GM12865 (cell line): Measurements from ENCODE around the gene PFKFB4.

Experiments
- DNase-seq: peaks from one replicate; pipeline ENCODE4 v3.0.0; 2010; ENCODE audit warnings: low read depth
- H3K4me3 ChIP-seq: 2 replicates; pipeline ENCODE4 v1.5.1; 2011; ENCODE audit warnings: mild to moderate bottlenecking, low read depth, low read length, control low read depth
- CTCF ChIP-seq: IDR thresholded peaks from 2 replicates; pipeline ENCODE4 v1.5.1; 2011; ENCODE audit warnings: low read length, control low read depth, low read depth, inconsistent platforms; ENCODE audit not compliant: insufficient read depth; ENCODE audit errors: missing control alignments

PFKFB4 gene

GRCh38 chr3:48597408-48597800, 40.8 kb upstream of the PFKFB4 start:
- TF ChIP-seq CTCF = no peak
- no peak overlapping the region for H3K4me3 ChIP-seq

DNA sequence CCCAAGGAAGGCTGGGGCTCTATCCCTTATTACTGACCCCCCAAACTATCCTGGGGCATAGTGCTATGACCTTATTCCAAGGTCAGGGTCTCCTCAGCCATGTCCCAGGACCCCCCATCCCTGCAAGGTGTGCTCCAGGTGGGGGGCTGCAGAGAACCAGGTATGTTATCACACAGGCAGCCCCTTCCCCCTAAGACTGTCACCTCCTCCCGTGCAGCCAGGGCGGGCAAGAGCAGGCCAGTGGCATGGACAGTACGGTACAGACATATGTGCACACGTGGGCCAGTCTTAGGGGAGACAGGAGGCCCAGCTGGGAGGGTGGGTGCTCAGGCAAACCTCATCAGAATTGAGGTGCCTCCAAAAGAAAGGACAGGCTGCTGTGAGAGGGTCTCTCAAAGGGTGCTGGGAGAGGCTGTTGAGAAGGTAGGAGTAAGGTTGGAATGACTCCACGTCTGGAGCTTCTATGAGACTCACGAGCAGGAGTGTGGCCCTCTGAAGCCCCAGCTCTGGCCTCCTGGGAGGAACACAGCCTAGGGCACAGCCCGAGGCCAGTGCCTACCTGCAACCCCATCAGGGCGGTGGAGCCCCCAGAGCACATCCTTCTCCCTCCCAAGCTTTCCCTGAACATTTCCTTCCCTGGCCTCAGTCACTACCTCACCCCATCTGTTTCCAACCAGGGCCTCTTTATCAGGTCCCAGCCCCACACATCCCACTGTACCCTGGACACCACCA, 40.2 kb upstream of the PFKFB4 start:
- DNase-seq = no peak
- TF ChIP-seq CTCF = no peak
- H3K4me3 ChIP-seq = no peak overlapping the region

More at GRCh38 chr3:48597408-48597800, 40.8 kb upstream of the PFKFB4 start:
- no peak for DNase-seq

DNA sequence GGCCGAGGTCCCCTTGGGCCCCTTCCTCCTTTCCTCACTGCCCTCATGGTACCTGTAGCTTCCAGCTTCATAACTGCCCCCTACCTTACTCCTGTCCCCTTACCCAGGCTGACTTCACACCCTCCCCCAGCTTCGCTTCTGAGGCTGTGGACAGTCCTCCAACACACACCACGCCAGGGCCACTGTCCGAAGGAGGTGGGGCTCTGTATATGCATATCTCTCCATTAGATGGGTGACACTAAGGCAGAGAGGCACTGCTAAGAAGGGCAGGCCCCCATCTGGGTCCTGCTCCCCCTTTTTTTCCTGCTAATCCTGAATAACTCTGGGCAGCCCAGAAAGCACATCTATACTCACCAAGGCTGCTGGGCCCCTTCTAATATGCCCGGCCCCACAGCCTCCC, 39.6 kb upstream of the PFKFB4 start:
- H3K4me3 ChIP-seq = no peak overlapping the region
- DNase-seq = no peak
- no peak for TF ChIP-seq CTCF

- no peak overlapping the region for H3K4me3 ChIP-seq
- no peak for TF ChIP-seq CTCF
- no peak for DNase-seq
Observed at GRCh38 chr3:48595526-48596121, 39.0 kb upstream of the PFKFB4 start.

- no peak within 1 kb of the TSS for H3K4me3 ChIP-seq
- no peak for TF ChIP-seq CTCF
- DNase-seq = no peak
Observed at GRCh38 chr3:48595075-48595525, 38.5 kb upstream of the PFKFB4 start, which contains the start of gene COL7A1. TSS of gene COL7A1 (minus strand) at chr3:48595329. CDS start at chr3:48595159, 170 bp downstream.

- no peak for TF ChIP-seq CTCF
- H3K4me3 ChIP-seq = no peak overlapping the region
- DNase-seq = no peak
Observed at GRCh38 chr3:48594417-48595049, 37.9 kb upstream of the PFKFB4 start.

- no peak for TF ChIP-seq CTCF
- no peak overlapping the region for H3K4me3 ChIP-seq
- DNase-seq = no peak
Observed at GRCh38 chr3:48593337-48593736, 36.7 kb upstream of the PFKFB4 start.
